Cardiac fibroblast (primary cell): ENCODE results near the gene NOL4L.

ENCODE experiments used
- DNase-seq, 2 donors: peaks; one replicate each; pipeline versions ENCODE4 v3.0.0 to v3.0.0-alpha.2; 2010; ENCODE audit warnings: low read depth in 2 of 2
- H3K4me3 ChIP-seq, 2 donors: replicated peaks in 1 of 2; 1 replicate in 1 of 2; 2 replicates in 1 of 2; pipeline ENCODE4 v1.5.1; 2011; ENCODE audit warnings: low read depth in 2 of 2, low read length in 2 of 2, mild to moderate bottlenecking in 2 of 2, moderate library complexity in 1 of 2
- TF ChIP-seq, protein P1 (sequence below): IDR thresholded peaks from one replicate; pipeline ENCODE4 v1.5.1; 2011; ENCODE audit warnings: low read depth, mild to moderate bottlenecking, low read length, inconsistent platforms

The NOL4L gene

DNA sequence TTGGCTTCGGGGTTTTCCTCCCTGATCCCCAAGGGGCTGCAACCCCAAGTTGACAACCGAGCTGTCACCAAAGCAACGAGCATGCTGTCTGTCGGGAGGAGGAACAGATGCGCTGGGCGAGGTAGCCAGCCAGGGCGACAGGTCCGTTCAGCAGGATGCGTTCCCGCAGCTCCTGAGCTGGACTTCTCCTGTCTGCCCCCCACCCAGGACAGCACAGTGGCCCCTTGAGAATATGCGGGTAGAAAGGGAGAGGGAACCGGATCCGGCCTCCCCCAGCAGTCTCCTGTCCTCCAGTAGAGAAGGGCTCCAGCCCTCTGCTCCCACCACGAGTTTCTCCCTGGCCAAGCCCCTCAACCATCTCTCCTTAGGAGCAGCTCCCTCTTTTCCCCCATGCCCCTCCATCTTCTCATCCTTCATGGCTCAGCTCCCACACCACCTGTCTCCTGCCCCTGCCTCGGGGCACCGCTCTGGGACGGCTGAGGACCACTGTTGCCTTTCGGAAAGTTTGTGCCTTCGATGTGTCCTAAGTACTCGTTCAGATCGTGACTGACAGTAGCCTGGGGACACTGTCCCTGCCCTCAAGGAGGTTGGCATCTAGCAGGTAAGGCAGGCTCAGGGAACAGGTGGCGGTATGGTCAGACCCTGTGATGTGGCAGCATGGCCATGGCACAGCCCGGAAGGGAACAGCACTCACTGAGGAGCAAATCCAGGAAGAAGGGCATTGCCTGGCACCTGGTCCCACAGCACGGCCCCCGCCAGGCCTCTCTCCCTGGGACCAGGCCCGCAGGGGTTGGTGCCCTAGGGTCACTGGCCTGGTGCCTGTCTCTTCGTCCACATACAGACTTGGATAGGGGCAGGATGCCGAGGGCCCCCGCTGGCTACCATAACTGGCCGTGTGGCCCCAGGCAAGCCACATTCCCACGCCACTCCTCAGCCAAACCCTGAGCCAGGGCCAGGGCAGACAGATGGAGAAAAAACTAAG lies 130.7 kb downstream of the NOL4L start:
- TF ChIP-seq, protein P1, sequence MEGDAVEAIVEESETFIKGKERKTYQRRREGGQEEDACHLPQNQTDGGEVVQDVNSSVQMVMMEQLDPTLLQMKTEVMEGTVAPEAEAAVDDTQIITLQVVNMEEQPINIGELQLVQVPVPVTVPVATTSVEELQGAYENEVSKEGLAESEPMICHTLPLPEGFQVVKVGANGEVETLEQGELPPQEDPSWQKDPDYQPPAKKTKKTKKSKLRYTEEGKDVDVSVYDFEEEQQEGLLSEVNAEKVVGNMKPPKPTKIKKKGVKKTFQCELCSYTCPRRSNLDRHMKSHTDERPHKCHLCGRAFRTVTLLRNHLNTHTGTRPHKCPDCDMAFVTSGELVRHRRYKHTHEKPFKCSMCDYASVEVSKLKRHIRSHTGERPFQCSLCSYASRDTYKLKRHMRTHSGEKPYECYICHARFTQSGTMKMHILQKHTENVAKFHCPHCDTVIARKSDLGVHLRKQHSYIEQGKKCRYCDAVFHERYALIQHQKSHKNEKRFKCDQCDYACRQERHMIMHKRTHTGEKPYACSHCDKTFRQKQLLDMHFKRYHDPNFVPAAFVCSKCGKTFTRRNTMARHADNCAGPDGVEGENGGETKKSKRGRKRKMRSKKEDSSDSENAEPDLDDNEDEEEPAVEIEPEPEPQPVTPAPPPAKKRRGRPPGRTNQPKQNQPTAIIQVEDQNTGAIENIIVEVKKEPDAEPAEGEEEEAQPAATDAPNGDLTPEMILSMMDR = no peak

DNA sequence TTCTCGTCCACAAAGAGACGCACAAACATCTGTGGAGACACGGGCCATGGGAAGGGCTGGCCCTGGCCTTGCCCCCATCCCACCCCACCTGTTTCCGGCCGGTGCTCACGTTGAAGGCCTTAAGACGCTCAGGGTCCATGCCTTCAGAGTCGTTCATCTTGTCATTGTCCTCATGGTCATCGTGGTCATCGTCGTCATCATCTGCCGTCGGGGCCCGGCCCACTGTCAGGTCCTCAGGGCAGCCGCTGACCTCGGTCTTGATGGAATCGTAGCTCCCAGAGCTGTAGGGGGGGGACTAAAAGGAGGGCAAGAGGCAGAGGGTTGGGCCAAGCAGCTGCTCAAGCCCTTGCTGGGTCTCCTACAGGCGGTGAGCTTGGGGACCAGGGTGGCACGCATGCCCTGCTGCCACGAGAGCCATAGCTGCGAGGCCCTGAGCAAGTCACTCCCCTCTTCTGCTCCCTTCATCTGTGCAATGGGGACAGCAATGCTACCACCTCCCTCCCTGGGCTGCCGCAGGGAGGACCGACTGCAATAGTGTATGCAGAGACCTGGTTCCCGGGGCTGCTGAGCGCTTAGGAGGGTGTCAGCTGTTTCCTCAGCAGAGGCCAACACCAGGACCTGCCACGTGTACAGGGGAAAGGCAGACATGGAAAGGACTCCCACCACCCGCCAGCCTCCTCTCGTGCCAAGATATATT lies 131.5 kb downstream of the NOL4L start:
- TF ChIP-seq, protein P1 = no peak
- H3K4me3 ChIP-seq = no peak overlapping the region
- no peak for DNase-seq

More for the DNA sequence above, 130.7 kb downstream of the NOL4L start:
- no peak overlapping the region for H3K4me3 ChIP-seq
- no peak for DNase-seq

DNA sequence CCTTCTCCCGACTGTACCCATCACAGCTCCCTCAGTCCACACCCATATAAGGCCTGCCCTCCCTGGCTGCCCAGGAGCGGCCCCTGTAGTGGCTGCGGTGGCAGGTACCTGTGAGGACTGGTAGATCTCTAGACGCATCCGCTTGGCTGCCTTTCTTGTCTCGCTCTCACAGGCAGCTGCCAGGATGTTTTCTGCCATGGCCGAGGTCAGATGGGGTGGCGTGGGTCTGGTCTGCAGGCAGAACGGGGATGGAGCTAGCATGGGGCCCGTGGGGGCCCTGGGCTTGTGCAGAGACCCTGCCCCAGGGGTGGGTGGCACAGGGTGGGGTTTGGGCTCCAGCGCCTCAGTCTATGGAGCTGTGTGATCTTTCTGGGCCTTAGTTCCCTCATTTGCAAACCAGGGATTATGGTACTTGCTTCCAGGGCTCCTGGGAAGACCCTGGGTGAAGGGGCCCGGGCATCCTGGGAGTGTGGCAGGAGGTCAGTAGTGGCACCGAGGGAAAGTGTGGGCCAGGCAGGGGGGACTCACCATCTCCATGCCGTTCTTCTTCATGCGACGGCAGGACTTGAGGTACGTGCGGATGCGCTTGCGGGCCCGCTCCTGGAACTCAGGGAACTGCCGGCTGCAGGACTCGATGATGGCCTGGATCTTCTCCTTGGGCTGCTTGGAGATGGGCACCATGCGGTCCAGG lies 132.2 kb downstream of the NOL4L start:
- no peak for DNase-seq
- no peak overlapping the region for H3K4me3 ChIP-seq
- TF ChIP-seq, protein P1 = no peak

- H3K4me3 ChIP-seq = no peak overlapping the region
- TF ChIP-seq, protein P1 = no peak
- no peak for DNase-seq
Observed at GRCh38 chr20:32451682-32452461, 133.3 kb downstream of the NOL4L start.

DNA sequence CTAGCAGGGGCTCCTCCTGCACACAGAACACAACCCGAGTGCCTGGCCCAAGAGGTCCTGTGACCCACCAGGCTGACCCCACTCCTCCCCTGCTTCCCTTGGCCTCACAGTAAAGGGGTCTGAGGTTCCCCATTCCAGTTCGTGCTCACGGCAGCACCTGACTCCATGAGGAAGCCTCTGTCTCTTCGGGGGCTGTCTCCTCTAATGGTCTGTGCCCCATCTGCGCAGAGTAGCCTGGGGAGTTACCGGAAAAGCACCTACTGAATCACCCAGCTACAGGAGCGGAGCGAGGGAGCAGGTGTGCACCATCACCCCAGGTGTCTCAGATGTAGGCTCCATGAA lies 133.8 kb downstream of the NOL4L start:
- TF ChIP-seq, protein P1 = no peak
- H3K4me3 ChIP-seq = no peak overlapping the region
- no peak for DNase-seq

DNA sequence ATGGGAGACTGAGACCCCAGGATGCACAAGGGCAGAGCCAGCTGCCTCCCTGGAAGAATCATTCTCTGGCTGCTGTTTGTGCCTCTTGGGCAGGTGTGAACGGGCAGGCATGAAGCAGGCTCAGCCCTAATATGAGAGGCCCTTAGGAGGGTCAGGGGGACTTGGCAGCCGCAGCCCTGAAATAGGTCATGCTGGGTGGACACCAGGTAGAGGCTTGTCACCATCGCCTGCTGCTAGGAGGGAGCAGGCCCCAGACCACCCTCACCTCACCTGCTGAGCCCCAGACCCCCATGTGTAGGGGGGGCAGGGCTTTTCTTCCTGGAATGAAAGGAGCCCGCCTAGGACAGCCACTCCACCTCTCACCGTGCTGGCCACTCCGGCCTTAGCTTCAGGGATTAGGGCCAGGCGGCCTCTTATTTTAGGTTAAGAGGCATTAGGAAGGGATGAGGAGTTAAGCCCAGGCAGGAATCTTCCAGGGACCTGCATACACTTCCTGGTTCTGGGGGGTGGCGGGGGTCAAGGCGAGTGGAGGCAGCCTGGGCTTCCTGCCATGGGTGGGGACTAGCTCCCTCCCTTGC lies 134.6 kb downstream of the NOL4L start:
- DNase-seq = no peak
- TF ChIP-seq, protein P1 = no peak
- H3K4me3 ChIP-seq = no peak overlapping the region
